HUES64 (cell line): ENCODE data around the gene ENOPH1.
A peak's percentile ranks its signal among the peaks of the same experiment; 100 is the strongest.
"Not testable (repeated sequence)": the region's sequence is repeated elsewhere in the genome, so short reads cannot be mapped to it uniquely, and the experiment has no call there.

Source experiments
- H3K27ac ChIP-seq: 2 replicates; pipeline ENCODE4 v1.7.0; 2013; ENCODE audit warnings: low read depth, low read length, inconsistent platforms
- H3K27me3 ChIP-seq: 2 replicates; pipeline ENCODE4 v1.6.1; 2013; ENCODE audit warnings: mild to moderate bottlenecking, low read length; ENCODE audit not compliant: insufficient read depth
- H3K36me3 ChIP-seq: 2 replicates; pipeline ENCODE4 v1.6.1; 2013; ENCODE audit warnings: mild to moderate bottlenecking, low read length; ENCODE audit not compliant: insufficient read depth
- H3K4me1 ChIP-seq: 2 replicates; pipeline ENCODE4 v1.6.1; 2013; ENCODE audit warnings: mild to moderate bottlenecking, low read length, moderate library complexity; ENCODE audit not compliant: insufficient read depth
- H3K4me3 ChIP-seq: 2 replicates; pipeline ENCODE4 v1.5.1; 2013; ENCODE audit warnings: mild to moderate bottlenecking, low read length, moderate library complexity
- H3K9ac ChIP-seq: 2 replicates; pipeline ENCODE4 v1.6.1; 2013; ENCODE audit warnings: mild to moderate bottlenecking, low read depth, low read length
- H3K9me3 ChIP-seq: 2 replicates; pipeline ENCODE4 v1.6.1; 2013; ENCODE audit warnings: low read depth, low read length; ENCODE audit not compliant: insufficient read depth
- WGBS: fragments of 150-250, 120-280 bp; methylation state at CpG from one replicate; pipeline ENCODE4 v1.1.7; 2013; ENCODE audit warnings: missing lambda C conversion rate; 5-methylcytosine and 5-hydroxymethylcytosine counted together

ENOPH1 gene

DNA sequence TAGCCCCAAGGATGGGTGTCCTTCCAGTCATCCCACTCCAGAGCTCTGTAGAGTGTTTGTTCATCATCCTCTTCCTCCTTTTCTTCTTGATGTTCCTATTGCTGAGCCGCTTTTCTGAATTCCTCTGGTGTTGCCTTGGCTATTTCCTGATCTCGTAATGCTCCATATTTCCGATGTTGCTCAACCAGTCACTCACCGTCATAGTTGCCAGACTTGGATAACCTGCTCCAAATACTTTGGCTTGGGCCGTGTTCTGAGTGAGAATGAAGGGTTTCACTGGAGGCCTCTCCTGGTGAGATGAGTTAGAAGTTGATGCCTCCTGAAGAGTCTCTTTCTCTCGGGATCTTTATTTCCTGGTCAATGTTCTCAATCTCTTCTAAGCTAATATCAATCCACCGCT is 28.8 kb upstream of the ENOPH1 start:
- Histone ChIP-seq H3K27me3 (no peaks in the 10 kb centered on the region), H3K4me1 (no peaks in the 10 kb centered on the region), H3K27ac (no peak overlapping the region), H3K4me3 (no peak overlapping the region), H3K36me3 (no peaks in the 10 kb centered on the region), H3K9me3 (no peaks in the 10 kb centered on the region), H3K9ac (no peak overlapping the region)
- WGBS, result 96% methylated on average over 7 of the region's 7 CpGs

DNA sequence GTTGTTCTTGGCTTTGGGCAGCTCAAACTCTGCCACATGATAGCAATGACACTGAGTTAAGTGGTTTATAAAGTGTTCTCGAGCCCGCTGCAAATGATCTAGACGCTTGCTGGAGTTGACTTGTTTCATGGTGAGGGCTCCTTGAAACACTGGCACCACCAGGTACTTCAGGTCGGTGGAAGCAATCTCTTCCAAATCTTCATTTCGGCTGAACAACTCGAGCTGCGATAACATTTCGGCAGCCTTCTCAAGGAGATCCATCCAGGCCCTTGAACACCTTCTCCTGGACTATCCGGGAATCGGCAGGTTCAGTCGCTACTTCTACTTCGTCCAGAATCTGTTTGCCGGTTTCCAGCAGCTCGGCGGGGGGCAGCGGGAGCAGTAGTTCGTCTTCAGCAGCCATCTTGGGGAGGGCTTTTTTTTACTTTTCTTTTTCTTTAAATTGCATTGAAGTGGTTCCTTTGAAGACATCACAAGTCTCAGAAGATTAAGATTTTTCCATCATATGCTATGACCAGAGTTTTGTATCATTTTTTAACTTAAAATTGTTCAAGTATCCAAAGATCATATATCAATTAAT is 28.1 kb upstream of the ENOPH1 start:
- Histone ChIP-seq H3K9me3 (no peaks in the 10 kb centered on the region), H3K4me3 (no peak overlapping the region), H3K36me3 (no peaks in the 10 kb centered on the region), H3K27ac (no peak overlapping the region), H3K9ac (no peak overlapping the region), H3K27me3 (no peaks in the 10 kb centered on the region), H3K4me1 (no peaks in the 10 kb centered on the region)
- WGBS, result 92% methylated on average over 17 of the region's 17 CpGs

- Histone ChIP-seq H3K4me1 (no peaks in the 10 kb centered on the region), H3K27ac (no peak overlapping the region), H3K36me3 (no peaks in the 10 kb centered on the region), H3K4me3 (no peak overlapping the region), H3K9me3 (no peaks in the 10 kb centered on the region), H3K27me3 (no peaks in the 10 kb centered on the region), H3K9ac (no peak overlapping the region)
- 100% methylated on average over 1 of the region's 1 CpG for WGBS
Observed at GRCh38 chr4:82403725-82404124, 26.7 kb upstream of the ENOPH1 start.

DNA sequence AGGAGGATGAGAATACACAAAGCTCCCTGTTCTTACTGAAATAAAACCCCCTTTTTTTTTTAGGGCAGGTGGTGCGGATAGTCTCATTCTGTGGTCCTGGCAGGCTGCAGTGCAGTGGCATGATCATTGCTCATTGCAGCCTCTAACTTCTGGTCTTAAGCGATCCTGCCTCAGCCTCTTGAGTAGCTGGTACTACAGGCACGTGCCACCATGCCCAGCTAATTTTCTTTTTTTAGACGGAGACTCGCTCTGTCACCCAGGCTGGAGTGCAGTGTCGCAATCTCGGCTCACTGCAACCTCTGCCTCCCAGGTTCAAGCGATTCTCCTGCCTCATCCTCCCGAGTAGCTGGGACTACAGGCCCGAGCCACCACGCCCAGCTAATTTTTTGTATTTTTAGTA is 15.3 kb upstream of the ENOPH1 start:
- H3K4me1 ChIP-seq, H3K36me3 ChIP-seq, H3K9me3 ChIP-seq, H3K27ac ChIP-seq, H3K4me3 ChIP-seq, H3K27me3 ChIP-seq, H3K9ac ChIP-seq: not testable (repeated sequence)
- WGBS, result 94% methylated on average over 11 of the region's 11 CpGs

GRCh38 chr4:82415922-82416365 is 14.4 kb upstream of the ENOPH1 start:
- Histone ChIP-seq H3K4me3 (no peak overlapping the region), H3K9me3 (no peaks in the 10 kb centered on the region), H3K27ac (no peak overlapping the region; the same call in 1 of the 2 replicates), H3K9ac (no peak overlapping the region), H3K36me3 (no peaks in the 10 kb centered on the region), H3K4me1 (no peaks in the 10 kb centered on the region), H3K27me3 (no peaks in the 10 kb centered on the region; the same call in 1 of the 2 replicates)
- 76% methylated on average over 12 of the region's 12 CpGs for WGBS

GRCh38 chr4:82419451-82419850 is 10.9 kb upstream of the ENOPH1 start:
- no peaks in the 10 kb centered on the region for H3K9me3 ChIP-seq
- no peaks in the 10 kb centered on the region; the same call in 1 of the 2 replicates for H3K27me3 ChIP-seq
- peaks cover 19% of the 10 kb centered on the region for H3K36me3 ChIP-seq
- 86% methylated on average over 2 of the region's 3 CpGs for WGBS
- no peak overlapping the region for H3K27ac ChIP-seq
- H3K4me3 ChIP-seq, result no peak overlapping the region
- H3K4me1 ChIP-seq, result no peaks in the 10 kb centered on the region
- no peak overlapping the region for H3K9ac ChIP-seq

DNA sequence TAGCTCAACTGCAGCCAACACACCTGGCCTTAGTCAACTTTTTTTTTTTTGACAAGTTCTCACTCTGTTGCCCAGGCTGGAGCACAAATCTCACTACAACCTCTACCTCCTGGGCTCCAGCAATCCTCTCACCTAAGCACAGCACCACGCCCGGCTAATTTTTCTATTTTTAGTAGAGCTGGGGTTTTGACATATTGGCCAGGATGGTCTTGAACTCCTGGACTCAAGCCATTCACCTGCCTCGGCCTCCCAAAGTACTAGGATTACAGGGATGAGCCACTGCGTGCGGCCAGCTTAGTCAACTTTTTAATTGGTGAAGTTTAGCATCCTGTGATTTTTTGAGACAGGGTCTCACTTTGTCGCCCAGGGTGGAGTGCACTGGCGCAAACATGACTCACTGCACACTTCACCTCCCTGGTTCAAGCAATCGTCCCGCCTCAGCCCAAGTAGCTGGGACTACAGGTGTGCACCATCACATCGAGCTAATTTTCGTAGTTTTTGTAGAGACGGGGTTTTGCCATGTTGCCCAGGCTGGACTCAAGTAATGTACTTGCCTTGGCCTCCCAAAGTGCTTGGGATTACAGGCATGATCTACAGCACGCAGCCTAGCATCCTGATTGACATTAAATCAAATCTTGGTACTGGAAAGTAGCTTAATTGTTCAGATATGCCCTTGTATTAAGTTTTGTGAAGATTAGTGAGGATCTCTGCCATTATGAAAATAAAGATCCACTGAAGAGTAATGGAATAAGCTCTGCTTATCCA is 8.4 kb upstream of the ENOPH1 start:
- H3K27me3 ChIP-seq, result no peaks in the 10 kb centered on the region
- WGBS, result 91% methylated on average over 13 of the region's 13 CpGs
- H3K36me3 ChIP-seq, result peaks cover 44% of the 10 kb centered on the region
- H3K9me3 ChIP-seq, result no peaks in the 10 kb centered on the region
- no peak overlapping the region for H3K9ac ChIP-seq
- H3K4me3 ChIP-seq, result no peak overlapping the region
- peaks cover 7% of the 10 kb centered on the region; the same call in 1 of the 2 replicates for H3K4me1 ChIP-seq
- H3K27ac ChIP-seq, result no peak overlapping the region

GRCh38 chr4:82422616-82423015 is 7.8 kb upstream of the ENOPH1 start:
- H3K36me3 ChIP-seq, result peaks cover 50% of the 10 kb centered on the region
- peaks cover 12% of the 10 kb centered on the region; the same call in 1 of the 2 replicates for H3K4me1 ChIP-seq
- no peaks in the 10 kb centered on the region for H3K9me3 ChIP-seq
- 88% methylated on average over 1 of the region's 5 CpGs for WGBS
- no peak overlapping the region for H3K27ac ChIP-seq
- H3K27me3 ChIP-seq, result no peaks in the 10 kb centered on the region
- no peak overlapping the region for H3K4me3 ChIP-seq
- no peak overlapping the region for H3K9ac ChIP-seq

- peaks cover 14% of the 10 kb centered on the region; the same call in 1 of the 2 replicates for H3K4me1 ChIP-seq
- H3K9me3 ChIP-seq, result no peaks in the 10 kb centered on the region
- no peak overlapping the region for H3K9ac ChIP-seq
- no peak overlapping the region for H3K4me3 ChIP-seq
- no peak overlapping the region for H3K27ac ChIP-seq
- no peaks in the 10 kb centered on the region for H3K27me3 ChIP-seq
- H3K36me3 ChIP-seq, result peaks cover 59% of the 10 kb centered on the region
- WGBS, result 92% methylated on average over 7 of the region's 7 CpGs
Observed at GRCh38 chr4:82423245-82424054, 6.9 kb upstream of the ENOPH1 start.

- Histone ChIP-seq H3K4me1 (peaks cover 14% of the 10 kb centered on the region; the same call in 1 of the 2 replicates), H3K9ac (no peak overlapping the region), H3K36me3 (peaks cover 61% of the 10 kb centered on the region), H3K27me3 (no peaks in the 10 kb centered on the region), H3K9me3 (no peaks in the 10 kb centered on the region), H3K4me3 (no peak overlapping the region), H3K27ac (no peak overlapping the region)
- 97% methylated on average over 10 of the region's 10 CpGs for WGBS
Observed at GRCh38 chr4:82425478-82425877, 4.9 kb upstream of the ENOPH1 start.

DNA sequence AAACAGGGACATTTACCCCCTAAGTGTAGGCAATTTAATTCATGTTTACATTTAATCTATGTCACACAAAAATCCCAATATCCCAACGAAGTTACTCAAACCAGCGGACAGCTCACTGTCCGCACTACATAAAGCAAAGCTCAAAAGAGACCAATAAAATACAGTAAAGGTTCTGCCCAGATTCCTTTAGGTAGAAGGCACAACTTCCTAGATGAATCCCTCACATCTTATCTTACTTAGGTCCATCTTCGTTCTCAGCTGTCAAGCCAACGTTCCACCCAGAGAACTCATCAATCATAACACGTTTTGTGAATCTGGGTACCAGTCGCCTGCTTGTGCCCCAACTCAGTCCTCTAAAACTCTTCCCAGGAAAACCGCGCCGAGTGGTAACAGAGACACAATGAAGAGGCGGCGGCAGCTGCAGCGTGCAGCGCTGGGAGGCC is 1.8 kb upstream of the ENOPH1 start:
- Histone ChIP-seq H3K36me3 (peaks cover 57% of the 10 kb centered on the region), H3K27ac (peak overlapping the region; percentile 96), H3K9me3 (no peaks in the 10 kb centered on the region), H3K9ac (peak overlapping the region; percentile 100), H3K27me3 (no peaks in the 10 kb centered on the region), H3K4me3 (peak overlapping the region; percentile 100), H3K4me1 (peaks cover 20% of the 10 kb centered on the region)
- 0% methylated on average over 14 of the region's 14 CpGs for WGBS
